ENCODE results near the gene TAF4B.
A peak's percentile ranks its signal among the peaks of the same experiment; 100 is the strongest.
"Not testable (repeated sequence)": the region's sequence is repeated elsewhere in the genome, so short reads cannot be mapped to it uniquely, and the experiment has no call there.

Gene TAF4B

GRCh38 chr18:26226229-26227050 is at the start of gene TAF4B:
Gene TAF4B (plus strand): TSS chr18:26226445. CDS start chr18:26226934, 489 bp downstream.
- peak; percentile 95 for ATAC-seq
- H3K4me1 Mint-ChIP-seq: peaks cover 33% of the 10 kb centered on the region
- no peaks in the 10 kb centered on the region for H3K27me3 Mint-ChIP-seq
- peaks cover 1% of the 10 kb centered on the region for H3K36me3 Mint-ChIP-seq
- H3K4me3 Mint-ChIP-seq: peak within 1 kb of the TSS; percentile 95
- no peaks in the 10 kb centered on the region for H3K9me3 Mint-ChIP-seq
- H3K27ac Mint-ChIP-seq: peak within 1 kb of the TSS; percentile 96

GRCh38 chr18:26181343-26181826 is 44.9 kb upstream of the TAF4B start:
- Mint-ChIP-seq H3K9me3 (no peaks in the 10 kb centered on the region), H3K4me1 (peaks cover 12% of the 10 kb centered on the region), H3K4me3 (peak overlapping the region; percentile 62), H3K27ac (peak overlapping the region; percentile 89), H3K27me3 (no peaks in the 10 kb centered on the region), H3K36me3 (no peaks in the 10 kb centered on the region)
- ATAC-seq: peak; percentile 36

GRCh38 chr18:26183395-26184112 is 42.7 kb upstream of the TAF4B start:
- Mint-ChIP-seq H3K4me3 (no peak overlapping the region), H3K27me3 (no peaks in the 10 kb centered on the region), H3K9me3 (no peaks in the 10 kb centered on the region), H3K36me3 (no peaks in the 10 kb centered on the region), H3K4me1 (peaks cover 13% of the 10 kb centered on the region), H3K27ac (no peak overlapping the region)
- no peak for ATAC-seq

GRCh38 chr18:26185267-26185666 is 41.0 kb upstream of the TAF4B start:
- H3K27ac Mint-ChIP-seq: no peak overlapping the region
- H3K4me1 Mint-ChIP-seq: peaks cover 29% of the 10 kb centered on the region
- no peaks in the 10 kb centered on the region for H3K36me3 Mint-ChIP-seq
- H3K9me3 Mint-ChIP-seq: no peaks in the 10 kb centered on the region
- H3K27me3 Mint-ChIP-seq: no peaks in the 10 kb centered on the region
- H3K4me3 Mint-ChIP-seq: no peak overlapping the region
- no peak for ATAC-seq

- H3K4me3 Mint-ChIP-seq: peak overlapping the region; percentile 77
- no peaks in the 10 kb centered on the region for H3K9me3 Mint-ChIP-seq
- no peaks in the 10 kb centered on the region for H3K27me3 Mint-ChIP-seq
- peak; percentile 91 for ATAC-seq
- peaks cover 34% of the 10 kb centered on the region for H3K4me1 Mint-ChIP-seq
- H3K36me3 Mint-ChIP-seq: no peaks in the 10 kb centered on the region
- peak overlapping the region; percentile 88 for H3K27ac Mint-ChIP-seq
These were observed 35.7 kb upstream of the TAF4B start for GRCh38 chr18:26190506-26190905.

- Mint-ChIP-seq H3K4me3 (no peak overlapping the region), H3K4me1 (peaks cover 34% of the 10 kb centered on the region), H3K27me3 (no peaks in the 10 kb centered on the region), H3K9me3 (no peaks in the 10 kb centered on the region), H3K27ac (peak overlapping the region; percentile 88), H3K36me3 (no peaks in the 10 kb centered on the region)
- no peak for ATAC-seq
These were observed 34.0 kb upstream of the TAF4B start for GRCh38 chr18:26192233-26192632.

GRCh38 chr18:26196605-26197004 is 29.6 kb upstream of the TAF4B start:
- Mint-ChIP-seq H3K36me3 (no peaks in the 10 kb centered on the region), H3K9me3 (no peaks in the 10 kb centered on the region), H3K27ac (no peak overlapping the region), H3K4me3 (no peak overlapping the region), H3K27me3 (no peaks in the 10 kb centered on the region), H3K4me1 (peaks cover 14% of the 10 kb centered on the region)
- ATAC-seq: no peak

GRCh38 chr18:26202001-26202400 is 24.2 kb upstream of the TAF4B start:
- not testable (repeated sequence) for ATAC-seq, H3K27ac Mint-ChIP-seq, H3K4me1 Mint-ChIP-seq, H3K4me3 Mint-ChIP-seq, H3K36me3 Mint-ChIP-seq, H3K27me3 Mint-ChIP-seq, H3K9me3 Mint-ChIP-seq

GRCh38 chr18:26205318-26205717 is 20.9 kb upstream of the TAF4B start:
- H3K4me1 Mint-ChIP-seq: peaks cover 7% of the 10 kb centered on the region
- H3K27me3 Mint-ChIP-seq: no peaks in the 10 kb centered on the region
- no peak for ATAC-seq
- H3K27ac Mint-ChIP-seq: no peak overlapping the region
- H3K9me3 Mint-ChIP-seq: no peaks in the 10 kb centered on the region
- H3K4me3 Mint-ChIP-seq: no peak overlapping the region
- H3K36me3 Mint-ChIP-seq: no peaks in the 10 kb centered on the region

- no peak for ATAC-seq
- no peak overlapping the region for H3K4me3 Mint-ChIP-seq
- H3K4me1 Mint-ChIP-seq: peaks cover 7% of the 10 kb centered on the region
- no peaks in the 10 kb centered on the region for H3K27me3 Mint-ChIP-seq
- no peaks in the 10 kb centered on the region for H3K36me3 Mint-ChIP-seq
- no peaks in the 10 kb centered on the region for H3K9me3 Mint-ChIP-seq
- no peak overlapping the region for H3K27ac Mint-ChIP-seq
These were observed 19.8 kb upstream of the TAF4B start for GRCh38 chr18:26206488-26206887.

- no peaks in the 10 kb centered on the region for H3K9me3 Mint-ChIP-seq
- ATAC-seq: no peak
- H3K27me3 Mint-ChIP-seq: no peaks in the 10 kb centered on the region
- no peaks in the 10 kb centered on the region for H3K36me3 Mint-ChIP-seq
- H3K4me3 Mint-ChIP-seq: no peak overlapping the region
- peaks cover 7% of the 10 kb centered on the region for H3K4me1 Mint-ChIP-seq
- no peak overlapping the region for H3K27ac Mint-ChIP-seq
These were observed 18.3 kb upstream of the TAF4B start for GRCh38 chr18:26207937-26208336.

GRCh38 chr18:26208977-26209376 is 17.3 kb upstream of the TAF4B start:
- no peaks in the 10 kb centered on the region for H3K36me3 Mint-ChIP-seq
- H3K27ac Mint-ChIP-seq: no peak overlapping the region
- no peak for ATAC-seq
- peaks cover 7% of the 10 kb centered on the region for H3K4me1 Mint-ChIP-seq
- no peaks in the 10 kb centered on the region for H3K9me3 Mint-ChIP-seq
- H3K27me3 Mint-ChIP-seq: no peaks in the 10 kb centered on the region
- H3K4me3 Mint-ChIP-seq: no peak overlapping the region

GRCh38 chr18:26210147-26210546 is 16.1 kb upstream of the TAF4B start:
- no peak for ATAC-seq
- no peaks in the 10 kb centered on the region for H3K36me3 Mint-ChIP-seq
- no peaks in the 10 kb centered on the region for H3K9me3 Mint-ChIP-seq
- no peak overlapping the region for H3K4me3 Mint-ChIP-seq
- H3K27ac Mint-ChIP-seq: no peak overlapping the region
- H3K4me1 Mint-ChIP-seq: peaks cover 13% of the 10 kb centered on the region
- H3K27me3 Mint-ChIP-seq: no peaks in the 10 kb centered on the region

- peaks cover 18% of the 10 kb centered on the region for H3K4me1 Mint-ChIP-seq
- no peaks in the 10 kb centered on the region for H3K27me3 Mint-ChIP-seq
- H3K9me3 Mint-ChIP-seq: no peaks in the 10 kb centered on the region
- H3K4me3 Mint-ChIP-seq: peak overlapping the region; percentile 78
- no peaks in the 10 kb centered on the region for H3K36me3 Mint-ChIP-seq
- ATAC-seq: peak; percentile 97
- H3K27ac Mint-ChIP-seq: peak overlapping the region; percentile 87
These were observed 10.8 kb upstream of the TAF4B start for GRCh38 chr18:26215247-26215970.

GRCh38 chr18:26225022-26225693 is 1.1 kb upstream of the TAF4B start:
- Mint-ChIP-seq H3K27me3 (no peaks in the 10 kb centered on the region), H3K4me3 (peak overlapping the region; percentile 15), H3K36me3 (no peaks in the 10 kb centered on the region), H3K9me3 (no peaks in the 10 kb centered on the region), H3K4me1 (peaks cover 33% of the 10 kb centered on the region), H3K27ac (peak overlapping the region; percentile 96)
- ATAC-seq: no peak

Data from stimulated activated memory B cell treated with anti-CD40 and anti-IgM and Interleukin-4, amounts not matched to agents 10 μg/mL and 1 μg/mL and 100 μg/mL, for 72 hours (primary cell).